ENCODE results near the gene AIMP2. TPM values are rescaled to one million over a fixed set of nuclear protein-coding genes. Genes with fewer than 3 reads are reported as not detected.
"Not testable (repeated sequence)": the region's sequence is repeated elsewhere in the genome, so short reads cannot be mapped to it uniquely, and the experiment has no call there.

The AIMP2 gene
- total RNA-seq, 1 donor from 2014 or later = 29.0 TPM

GRCh38 chr7:6026011-6026819, 17.1 kb downstream of the AIMP2 start:
- no peak for DNase-seq

GRCh38 chr7:6026820-6027311, 17.8 kb downstream of the AIMP2 start:
- no peak for DNase-seq

GRCh38 chr7:6027806-6028365, 18.8 kb downstream of the AIMP2 start:
- no peak for DNase-seq

GRCh38 chr7:6028563-6028962, 19.5 kb downstream of the AIMP2 start:
- DNase-seq = no peak

GRCh38 chr7:6030988-6031387, 21.9 kb downstream of the AIMP2 start, which contains the start of gene ANKRD61:
TSS of gene ANKRD61 (plus strand) at chr7:6031376. CDS start at chr7:6031376, 0 bp downstream.
- DNase-seq = no peak

- no peak for DNase-seq
These were observed 22.5 kb downstream of the AIMP2 start for GRCh38 chr7:6031567-6031966.

- DNase-seq = no peak
These were observed 23.1 kb downstream of the AIMP2 start for GRCh38 chr7:6032167-6032566.

- DNase-seq = no peak
These were observed 23.6 kb downstream of the AIMP2 start for GRCh38 chr7:6032641-6033040.

- DNase-seq = no peak
These were observed 26.1 kb downstream of the AIMP2 start for GRCh38 chr7:6035165-6035564.

GRCh38 chr7:6035686-6036085, 26.6 kb downstream of the AIMP2 start:
- DNase-seq = no peak

- DNase-seq = no peak
These were observed 40.7 kb downstream of the AIMP2 start for GRCh38 chr7:6049780-6050179.

- DNase-seq = not testable (repeated sequence)
These were observed 42.1 kb downstream of the AIMP2 start for GRCh38 chr7:6051185-6051584.

GRCh38 chr7:6056616-6057015, 47.5 kb downstream of the AIMP2 start:
- DNase-seq = no peak

- DNase-seq = no peak
These were observed 48.5 kb downstream of the AIMP2 start for GRCh38 chr7:6057316-6058129.

GRCh38 chr7:6059941-6060340, 50.9 kb downstream of the AIMP2 start:
- DNase-seq = not testable (repeated sequence)

GRCh38 chr7:6071406-6071805, 62.3 kb downstream of the AIMP2 start:
- no peak for DNase-seq

Small RNA genes within 50 kb of the gene (small RNA-seq; reads per million reads assigned to genes)
- gene RF00019 = not detected
- not detected for gene RNU6-218P
- gene SNORA80D = 0.29 reads per million, percentile 10 among the genes with 10 or more reads in this experiment

Other genes starting within 250 kb of the AIMP2 start
- 34.8 TPM for gene RNF216, start 227.6 kb upstream of the AIMP2 start, total RNA-seq
- gene OCM, start 128.5 kb upstream of the AIMP2 start, total RNA-seq = 0.62 TPM
- gene CCZ1, start 110.5 kb upstream of the AIMP2 start, total RNA-seq = 63.2 TPM
- gene RSPH10B, start 38.6 kb upstream of the AIMP2 start, total RNA-seq = 1.6 TPM
- gene PMS2, start 223 bp upstream of the AIMP2 start, total RNA-seq = 28.7 TPM
- 0.31 TPM for gene ANKRD61, start 22.1 kb downstream of the AIMP2 start, total RNA-seq
- gene EIF2AK1, start 49.9 kb downstream of the AIMP2 start, total RNA-seq = 74.9 TPM
- gene USP42, start 95.7 kb downstream of the AIMP2 start, total RNA-seq = 17.9 TPM